HG02678 (cell line): ENCODE measurements around the gene GTF2A1.
A peak's percentile ranks its signal among the peaks of the same experiment; 100 is the strongest.
"Not testable (repeated sequence)": the region's sequence is repeated elsewhere in the genome, so short reads cannot be mapped to it uniquely, and the experiment has no call there.

Experiments
- ATAC-seq: cut with Tn5 transposase; IDR thresholded peaks from one replicate; pipeline ENCODE4 v1.9.1; 2021; ENCODE audit warnings: mild to moderate bottlenecking, moderate library complexity; ENCODE audit not compliant: unreplicated experiment

GTF2A1 gene

GRCh38 chr14:81220830-81221578 lies at the start of gene GTF2A1:
GTF2A1 (minus strand) TSS chr14:81220959; CDS start chr14:81220518, 441 bp downstream.
- ATAC-seq = peak; percentile 72

- ATAC-seq = no peak
These were observed 49.2 kb upstream of the GTF2A1 start for GRCh38 chr14:81269979-81270375.

GRCh38 chr14:81269100-81269978 lies 48.6 kb upstream of the GTF2A1 start:
- peak; percentile 78 for ATAC-seq

- no peak for ATAC-seq
These were observed 47.3 kb upstream of the GTF2A1 start for GRCh38 chr14:81268016-81268416.

GRCh38 chr14:81265636-81266169 lies 44.9 kb upstream of the GTF2A1 start:
- ATAC-seq = no peak

- ATAC-seq = no peak
These were observed 43.9 kb upstream of the GTF2A1 start for GRCh38 chr14:81264671-81265070.

- no peak for ATAC-seq
These were observed 43.1 kb upstream of the GTF2A1 start for GRCh38 chr14:81263777-81264410.

- no peak for ATAC-seq
These were observed 40.4 kb upstream of the GTF2A1 start for GRCh38 chr14:81261176-81261575.

GRCh38 chr14:81260732-81261131 lies 40.0 kb upstream of the GTF2A1 start:
- ATAC-seq = no peak

- no peak for ATAC-seq
These were observed 35.7 kb upstream of the GTF2A1 start for GRCh38 chr14:81256289-81256960.

GRCh38 chr14:81252278-81252677 lies 31.5 kb upstream of the GTF2A1 start:
- ATAC-seq = no peak

GRCh38 chr14:81247271-81247766 lies 26.6 kb upstream of the GTF2A1 start:
- no peak for ATAC-seq

GRCh38 chr14:81246461-81247270 lies 25.9 kb upstream of the GTF2A1 start:
- ATAC-seq = no peak

GRCh38 chr14:81245771-81246170 lies 25.0 kb upstream of the GTF2A1 start:
- no peak for ATAC-seq

GRCh38 chr14:81244431-81244830 lies 23.7 kb upstream of the GTF2A1 start:
- ATAC-seq = not testable (repeated sequence)

GRCh38 chr14:81243499-81243898 lies 22.7 kb upstream of the GTF2A1 start:
- ATAC-seq = no peak

- not testable (repeated sequence) for ATAC-seq
These were observed 16.1 kb upstream of the GTF2A1 start for GRCh38 chr14:81236849-81237248.

- ATAC-seq = no peak
These were observed 15.4 kb upstream of the GTF2A1 start for GRCh38 chr14:81236138-81236537.

GRCh38 chr14:81235096-81235495 lies 14.3 kb upstream of the GTF2A1 start:
- no peak for ATAC-seq

- ATAC-seq = no peak
These were observed 13.5 kb upstream of the GTF2A1 start for GRCh38 chr14:81234278-81234677.
